Vagina (tissue), 2 donors: ENCODE results near the gene SLC7A14.

ENCODE experiments used
- CTCF ChIP-seq, 3 experiments: fragments of 450-650 bp in 2 of 3; fragments of 200-600 bp in 1 of 3; sonication (generic) in 1 of 3; IDR thresholded peaks; one replicate each; pipeline ENCODE4 v1.5.1; 2017 to 2019; ENCODE audit warnings: antibody characterized with exemption in 3 of 3, mild to moderate bottlenecking in 2 of 3, moderate library complexity in 2 of 3
- POLR2A ChIP-seq, 2 donors: fragments of 450-650 bp; IDR thresholded peaks; one replicate each; pipeline ENCODE4 v1.6.1; 2017; ENCODE audit warnings: antibody characterized with exemption in 2 of 2, mild to moderate bottlenecking in 2 of 2, moderate library complexity in 2 of 2
- POLR2AphosphoS5 ChIP-seq, 2 donors: sonication (generic); formaldehyde crosslinking; IDR thresholded peaks; one replicate each; pipeline ENCODE4 v1.9.0; 2017; ENCODE audit warnings: antibody characterized with exemption in 2 of 2, mild to moderate bottlenecking in 2 of 2, low read depth in 1 of 2; ENCODE audit not compliant: insufficient read depth in 1 of 2

DNA sequence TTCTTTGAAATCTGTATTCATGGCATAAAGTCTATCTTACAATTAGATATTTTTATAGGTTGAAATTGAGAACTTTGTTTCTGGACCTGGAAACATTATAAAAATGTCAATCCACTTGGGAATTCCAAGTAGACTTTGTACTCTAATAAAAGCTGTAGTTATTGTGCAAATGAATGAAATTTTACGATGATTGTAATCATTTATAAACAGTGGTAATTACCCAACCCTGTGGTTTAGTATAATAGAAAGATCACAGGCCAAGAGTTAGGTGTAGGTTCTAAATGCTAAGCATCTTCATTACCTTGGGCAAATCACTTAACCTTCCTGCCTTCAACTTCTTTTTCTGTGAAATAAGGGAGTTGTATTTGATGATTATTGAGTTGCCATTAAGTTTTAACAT, 13.2 kb upstream of the SLC7A14 start:
- no peak for TF ChIP-seq POLR2A (IDR thresholded peaks at IDR 0.05)
- TF ChIP-seq CTCF (IDR thresholded peaks at IDR 0.05) = no peak
- no peak for TF ChIP-seq POLR2AphosphoS5 (IDR thresholded peaks at IDR 0.05; ENCODE audit: insufficient read depth in 1 of 2, low read depth in 1 of 2)
